ENCODE measurements around the gene GPRC5B.

Gene GPRC5B

DNA sequence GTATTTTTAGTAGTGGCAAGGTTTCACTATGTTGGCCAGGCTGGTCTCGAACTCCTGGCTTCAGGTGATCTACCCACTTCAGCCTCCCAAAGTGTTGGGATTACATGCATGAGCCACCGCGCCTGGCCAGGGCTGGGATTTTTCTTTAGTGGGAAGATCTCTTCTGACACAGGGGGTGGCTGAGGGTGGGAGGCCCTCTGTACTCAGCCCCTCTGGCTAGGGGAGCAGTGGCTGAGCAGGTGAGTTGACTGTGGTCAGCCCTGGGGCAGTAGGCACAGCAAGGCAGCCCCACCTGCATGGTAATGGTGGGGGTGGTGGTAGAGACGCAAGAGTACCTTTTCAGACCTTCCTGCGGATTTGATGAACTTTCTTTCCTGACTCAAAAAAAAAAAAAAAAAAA, 12.3 kb upstream of the GPRC5B start:
- DNase-seq: no peak

DNA sequence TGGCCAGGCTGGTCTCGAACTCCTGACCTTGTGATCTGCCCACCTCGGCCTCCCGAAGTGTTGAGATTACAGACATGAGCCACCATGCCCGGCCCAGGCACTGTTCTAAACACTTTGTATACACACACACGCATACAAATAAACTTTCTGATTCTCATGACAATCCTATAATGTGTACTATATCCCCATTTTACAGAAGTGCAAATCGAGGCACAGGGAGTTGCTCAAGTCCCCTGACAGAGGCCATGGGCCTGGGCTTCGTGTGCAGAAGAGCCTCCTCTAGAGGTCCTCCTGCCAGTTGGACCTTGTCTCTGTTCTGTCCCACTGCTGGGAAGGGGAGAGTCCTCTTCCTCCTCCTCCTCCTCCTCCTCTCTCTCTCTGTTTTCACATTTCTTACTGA, 9.9 kb upstream of the GPRC5B start:
- DNase-seq: no peak

DNA sequence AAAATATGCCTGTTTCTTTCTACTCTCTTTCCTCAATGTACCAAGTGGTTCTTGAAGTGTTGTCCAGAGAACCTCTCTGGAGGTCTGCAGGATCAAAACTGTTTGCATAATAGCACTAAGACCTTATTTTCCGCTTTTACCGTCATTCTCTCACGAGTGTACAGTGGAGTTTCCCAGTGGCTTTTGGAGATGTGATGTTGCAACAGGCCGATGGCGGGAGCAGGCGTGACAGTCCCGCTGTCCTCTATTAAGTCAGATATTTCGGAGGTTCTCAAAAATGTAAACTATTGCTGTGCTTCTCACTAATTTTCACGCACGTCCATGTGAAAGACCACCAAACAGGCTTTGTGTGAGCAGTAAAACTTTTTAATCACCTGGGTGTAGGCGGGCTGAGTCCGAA, 8.3 kb upstream of the GPRC5B start:
- DNase-seq: no peak

DNA sequence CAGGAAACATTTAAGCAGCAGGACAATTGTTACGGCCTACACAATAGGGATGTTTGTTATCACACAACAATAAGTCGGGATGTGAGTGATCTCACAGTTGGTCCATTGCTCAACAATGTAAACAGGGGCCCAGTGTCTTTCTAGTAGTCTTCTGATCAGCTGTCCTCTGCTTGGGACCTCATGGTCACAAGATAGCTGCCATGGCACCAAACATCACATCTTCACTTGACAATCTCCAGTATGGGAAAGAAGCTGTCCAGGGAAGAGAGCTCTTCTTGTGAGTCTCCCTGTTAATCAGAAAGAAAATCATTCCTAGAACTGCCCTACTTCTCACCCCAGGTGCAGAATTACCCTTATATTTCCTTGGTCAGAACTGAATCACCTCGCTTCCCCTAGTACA, 6.3 kb upstream of the GPRC5B start:
- no peak for DNase-seq

DNA sequence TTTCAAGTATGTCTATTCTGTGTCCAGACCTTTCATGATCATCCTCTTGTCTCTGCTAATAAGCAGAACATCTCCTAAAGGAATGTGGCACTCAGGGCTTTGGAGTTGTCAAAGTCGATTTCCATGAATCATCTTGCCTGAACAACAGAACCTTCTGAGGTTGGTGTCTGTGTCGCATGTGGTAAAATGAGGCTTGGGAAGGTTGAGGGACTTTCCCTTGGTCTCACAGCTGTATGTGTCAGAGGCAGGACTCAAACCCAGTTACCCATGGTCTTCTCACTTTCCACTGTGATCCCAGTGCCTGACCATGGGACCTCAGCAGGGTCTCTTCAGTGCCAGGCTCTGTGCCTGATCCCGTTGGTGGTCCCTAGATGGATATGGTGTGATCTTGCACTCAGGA, 4.2 kb upstream of the GPRC5B start:
- no peak for DNase-seq

DNA sequence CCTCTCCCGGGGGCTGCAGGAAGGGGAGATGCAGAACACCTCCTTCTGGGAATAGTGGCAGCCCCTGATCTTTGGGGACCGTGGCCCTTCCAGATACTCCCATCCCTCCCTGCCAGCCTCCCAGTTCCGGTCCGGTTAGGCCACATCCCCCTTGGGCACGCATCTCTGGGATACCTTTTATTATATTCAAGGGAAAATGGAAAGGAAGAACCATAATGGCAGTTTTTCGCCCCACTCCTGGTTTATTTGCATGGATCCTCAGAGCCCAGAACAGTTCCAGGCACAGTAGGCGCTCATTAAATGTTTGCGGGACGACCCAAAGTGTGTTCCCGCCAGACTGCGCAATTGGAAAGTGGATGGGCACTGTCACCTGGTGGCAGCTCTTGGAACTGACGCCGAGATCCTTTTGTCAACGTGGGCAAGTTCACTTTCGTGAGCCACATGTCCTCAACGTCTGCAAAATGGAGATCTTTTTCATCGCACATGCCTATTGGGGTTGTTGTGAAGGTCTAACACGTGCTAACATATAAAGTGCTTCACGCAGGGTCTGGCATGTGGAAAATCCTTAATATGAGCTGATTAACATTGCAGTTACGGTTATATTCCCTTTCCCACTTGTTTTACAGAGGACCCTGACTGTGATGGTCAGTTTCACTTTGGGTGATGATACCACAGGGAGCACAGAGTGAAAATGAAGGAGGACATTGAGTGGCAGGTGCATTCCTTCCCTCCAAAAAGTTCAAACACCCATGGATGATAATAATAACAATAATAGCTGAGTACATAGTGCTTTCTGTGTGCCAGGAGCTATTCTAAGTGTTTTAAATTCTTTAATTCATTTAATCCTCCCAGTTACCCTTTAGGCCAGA, 1.7 kb upstream of the GPRC5B start:
- DNase-seq: peak; percentile 70

DNA sequence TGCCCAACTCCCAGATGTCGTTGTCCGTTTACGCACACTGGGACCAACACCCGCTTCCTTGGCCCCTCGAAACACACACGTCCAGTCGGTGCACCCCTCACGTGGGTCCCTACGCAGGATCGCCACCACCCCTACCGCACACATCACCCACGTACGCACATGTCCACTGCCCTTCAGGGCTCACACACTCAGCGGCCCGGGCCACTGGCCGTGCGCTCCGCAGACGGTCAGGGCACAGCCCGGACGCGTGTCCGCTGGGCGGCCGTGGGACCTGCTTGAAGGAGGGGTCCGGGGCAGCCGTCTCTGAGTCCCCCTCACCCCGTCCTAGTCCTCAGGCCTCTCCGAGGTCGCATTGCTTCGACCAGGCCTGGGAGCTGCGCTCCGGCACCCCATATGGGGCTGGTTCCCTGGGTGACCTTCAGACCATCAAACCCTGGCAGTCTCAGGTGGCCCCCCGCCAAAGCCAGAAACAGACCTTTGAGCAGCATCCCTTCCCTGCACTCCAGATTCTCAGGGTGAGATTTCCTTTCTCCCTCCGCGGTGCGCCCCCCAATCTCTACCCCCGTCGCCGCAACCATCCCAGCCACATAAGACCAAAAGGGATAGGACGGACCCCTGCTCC, 914 bp upstream of the GPRC5B start:
- DNase-seq: peak; percentile 2

DNA sequence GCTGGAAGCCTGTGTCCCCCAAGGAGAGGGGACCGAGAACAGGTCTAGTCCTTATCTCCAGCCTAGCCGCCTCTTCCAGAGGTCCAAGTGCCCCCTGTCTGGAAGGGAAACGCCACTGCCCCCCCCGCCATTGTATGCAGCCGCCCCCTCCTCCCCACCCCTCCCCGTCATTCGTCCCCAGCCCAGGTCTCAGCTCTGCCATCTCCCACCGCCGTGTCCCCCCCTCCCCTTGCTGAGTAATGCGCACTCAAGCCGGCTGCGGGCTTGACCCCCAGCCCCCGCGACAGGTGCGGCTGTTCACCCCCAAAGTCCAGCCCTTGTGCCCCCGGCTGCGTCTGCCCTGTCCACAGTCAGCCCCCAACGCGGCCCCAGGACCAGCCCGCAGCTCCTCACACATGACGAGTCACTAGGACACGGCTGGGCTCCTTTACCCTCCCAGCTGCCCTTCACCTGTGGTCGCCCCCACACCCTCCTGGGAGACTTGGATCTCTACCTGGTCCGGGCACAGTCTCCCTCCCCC, 622 bp downstream of the GPRC5B start:
- DNase-seq: no peak

DNA sequence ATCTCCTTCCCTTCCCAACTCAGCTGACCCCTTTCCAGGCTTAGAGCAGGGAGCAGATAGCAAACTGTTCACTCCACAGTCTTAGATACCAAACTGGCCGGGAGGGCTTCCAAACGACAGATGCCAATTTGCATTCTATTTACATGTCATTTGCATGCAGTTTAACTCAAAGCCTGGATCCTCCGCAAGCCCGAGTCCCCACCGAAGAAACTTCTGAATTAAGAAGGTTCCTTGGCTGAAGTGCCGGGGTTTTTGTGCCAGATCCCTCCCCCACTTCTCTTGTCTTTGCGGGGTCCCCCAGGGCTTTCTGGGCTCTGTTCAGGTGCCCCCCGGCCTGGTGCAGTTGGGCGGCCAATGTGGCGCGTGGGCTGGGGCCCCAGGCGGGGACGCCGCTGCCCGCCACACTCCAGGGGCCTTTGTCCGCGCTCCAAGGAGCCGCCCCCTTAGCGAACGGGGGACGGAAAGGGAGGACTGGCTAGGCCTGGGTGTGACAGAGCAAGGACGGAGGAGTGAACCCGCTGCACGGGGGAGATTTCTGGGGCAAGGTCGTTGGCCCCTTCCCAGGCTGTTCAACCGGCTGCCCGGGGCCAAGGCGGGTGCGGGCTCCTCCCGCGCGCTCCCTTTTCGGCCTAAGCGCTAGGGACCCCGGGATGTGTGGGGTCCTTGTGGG, 1.2 kb downstream of the GPRC5B start:
- no peak for DNase-seq

DNA sequence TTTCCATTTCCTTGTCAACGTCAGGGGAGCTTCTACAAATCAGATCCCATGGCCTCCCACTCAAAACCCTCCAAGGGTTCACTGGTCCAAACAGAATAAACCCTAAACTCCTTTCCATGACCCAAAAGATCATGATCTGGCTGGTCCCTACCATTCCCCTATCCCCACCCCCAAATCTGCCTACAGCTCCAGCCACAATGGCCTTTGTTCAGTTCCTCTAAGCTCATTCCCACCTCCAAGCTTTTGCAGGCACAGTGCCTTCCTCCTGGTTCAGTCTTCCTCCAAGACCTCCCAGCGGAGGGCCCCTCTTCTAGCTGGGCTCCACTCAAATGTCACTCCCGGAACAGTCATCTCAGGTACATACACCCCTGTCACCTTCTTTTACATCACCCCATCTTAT, 2.0 kb downstream of the GPRC5B start:
- DNase-seq: no peak

DNA sequence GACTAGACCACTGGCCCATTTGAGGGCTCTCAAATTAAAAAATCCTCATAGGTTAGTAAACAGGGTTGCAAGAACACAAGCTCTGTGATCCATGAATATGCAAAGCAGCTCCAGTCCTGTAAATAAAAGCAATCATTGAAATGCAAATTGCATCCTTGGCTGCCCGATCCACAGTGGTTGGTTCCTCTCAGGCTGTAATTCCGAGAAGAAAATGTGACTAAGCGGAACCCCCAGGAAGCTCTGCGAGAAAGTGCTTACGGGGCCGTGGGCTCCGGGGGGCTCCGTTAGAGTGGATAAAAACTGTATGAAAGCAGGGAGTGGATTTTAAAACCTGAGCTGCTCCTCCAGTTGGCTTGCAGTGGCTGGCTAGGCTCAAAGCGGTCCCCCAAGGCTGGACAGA, 2.5 kb downstream of the GPRC5B start:
- DNase-seq: no peak

DNA sequence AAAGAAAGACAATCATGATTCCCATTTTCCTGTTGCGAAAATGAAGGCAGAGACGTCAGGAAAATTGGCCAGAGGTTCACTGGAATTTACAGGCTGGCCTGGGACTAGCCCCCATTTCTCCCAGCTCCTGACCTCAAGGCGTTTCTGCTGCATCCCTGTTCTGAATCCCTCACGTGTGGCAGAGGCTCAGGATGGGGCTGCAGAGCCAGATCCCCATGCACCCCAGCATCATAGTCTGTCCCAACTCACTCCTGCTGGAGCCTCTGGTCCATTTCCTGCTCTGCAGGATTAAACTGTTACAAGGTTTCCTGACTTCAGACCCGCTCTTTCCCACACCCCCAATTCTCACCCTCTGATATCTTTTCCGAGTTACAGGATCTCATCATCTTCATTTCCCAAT, 2.9 kb downstream of the GPRC5B start:
- no peak for DNase-seq

DNA sequence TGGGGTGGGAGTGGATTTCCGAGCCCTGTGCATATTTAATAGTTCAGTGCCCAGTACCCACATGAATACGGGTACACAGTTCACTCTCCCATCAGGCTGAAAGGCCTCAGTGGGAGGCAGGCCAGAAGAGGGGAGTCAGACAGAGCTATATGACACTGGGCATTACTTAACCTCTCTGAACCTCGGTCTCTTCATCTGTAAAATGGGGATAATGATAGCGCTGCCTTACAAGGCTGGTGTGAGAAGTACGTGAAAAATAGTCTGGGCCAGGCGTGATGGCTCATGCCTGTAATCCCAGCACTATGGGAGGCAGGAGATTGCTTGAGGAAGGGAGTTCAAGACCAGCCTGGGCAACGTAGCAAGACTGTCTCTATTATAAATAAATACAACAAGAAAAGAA, 3.6 kb downstream of the GPRC5B start:
- DNase-seq: no peak

DNA sequence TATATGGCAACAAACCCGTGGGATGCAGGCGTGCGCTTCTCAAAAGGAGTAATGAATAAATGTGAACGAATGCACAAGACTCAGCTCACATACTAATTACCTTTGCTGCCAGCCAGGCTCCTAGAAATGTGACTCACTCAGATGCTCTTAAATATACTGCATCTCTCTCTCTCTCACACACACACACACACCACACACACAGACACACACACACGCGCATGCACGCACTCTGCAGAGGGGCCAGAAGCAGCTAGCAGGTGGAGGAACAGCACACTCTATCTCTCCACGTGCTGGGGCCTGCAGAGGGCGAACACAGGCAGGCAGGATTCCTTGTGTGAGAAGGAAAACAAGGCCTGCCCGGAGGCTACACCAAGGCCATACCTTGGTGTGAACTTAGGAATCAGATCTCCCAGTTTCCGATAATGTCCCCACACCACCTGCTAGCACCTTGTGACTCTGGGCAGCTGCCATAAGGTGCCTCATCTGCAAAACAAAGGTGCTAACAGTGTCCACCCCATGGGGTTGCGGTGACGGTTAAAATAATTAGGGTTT, 5.3 kb downstream of the GPRC5B start:
- DNase-seq: no peak

DNA sequence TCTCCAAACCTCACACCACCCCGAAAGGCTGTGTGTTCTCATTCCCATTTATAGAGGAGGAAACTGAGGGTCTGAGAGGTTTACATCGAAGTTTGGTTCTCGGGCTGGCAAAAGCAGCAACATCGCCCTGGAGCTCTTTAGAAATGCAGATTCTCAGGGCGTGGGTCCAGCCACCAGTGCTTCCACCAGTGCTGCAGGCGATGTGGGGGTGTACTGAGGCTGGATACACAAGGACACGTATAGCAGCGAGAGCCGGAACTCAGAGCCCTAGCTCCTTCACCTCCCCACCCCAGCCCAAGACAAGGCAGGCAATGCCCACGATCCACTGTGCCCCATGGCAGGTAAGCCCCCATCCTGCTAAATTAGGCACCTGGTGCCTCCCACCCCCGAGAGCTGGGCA, 5.9 kb downstream of the GPRC5B start:
- DNase-seq: no peak

DNA sequence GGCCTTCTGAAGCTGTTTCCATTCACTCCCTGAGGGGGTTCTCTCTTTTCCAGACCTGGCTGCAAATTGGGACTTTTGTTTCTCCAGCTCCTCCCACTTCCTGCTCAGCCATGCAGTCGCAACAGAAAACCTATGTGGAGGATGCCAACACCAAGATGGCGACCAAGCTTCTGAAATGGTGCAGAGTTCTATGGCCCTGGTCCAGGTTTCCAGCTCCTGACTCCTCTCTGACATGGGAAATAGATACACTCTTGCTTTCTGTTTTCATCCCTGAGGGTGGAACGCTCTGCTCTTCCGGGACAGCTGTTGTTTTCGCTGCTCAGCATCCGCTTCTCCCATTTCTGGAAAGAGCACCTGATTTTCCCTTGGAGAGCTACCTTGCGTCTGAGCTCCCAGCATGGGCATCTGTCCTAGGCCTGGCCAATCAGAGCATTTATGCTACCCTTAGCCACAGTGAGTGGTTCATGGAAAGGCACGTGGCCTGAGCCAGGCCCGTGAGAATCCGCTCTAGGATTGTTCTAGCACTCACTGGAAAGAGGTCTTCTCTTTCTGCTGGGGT, 8.1 kb downstream of the GPRC5B start:
- no peak for DNase-seq

DNA sequence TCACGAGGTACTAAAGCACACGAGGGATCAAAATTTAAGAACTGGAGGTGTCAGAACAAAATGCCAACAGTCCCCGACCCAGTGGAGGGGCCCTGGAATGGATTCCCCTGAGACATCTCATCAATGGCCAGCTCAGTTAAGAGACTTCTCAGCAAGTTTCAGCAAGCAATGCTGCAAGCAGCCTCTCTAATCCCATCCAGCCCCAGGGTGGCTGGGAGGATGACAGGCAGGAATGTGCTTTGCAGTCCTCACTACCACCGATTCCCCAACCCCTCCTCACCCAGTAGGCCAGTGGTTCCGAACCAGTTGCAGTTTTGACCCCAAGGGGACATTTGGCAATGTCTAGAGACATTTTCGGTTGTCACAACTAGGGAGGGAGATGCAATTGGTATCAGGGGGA, 8.7 kb downstream of the GPRC5B start:
- no peak for DNase-seq

DNA sequence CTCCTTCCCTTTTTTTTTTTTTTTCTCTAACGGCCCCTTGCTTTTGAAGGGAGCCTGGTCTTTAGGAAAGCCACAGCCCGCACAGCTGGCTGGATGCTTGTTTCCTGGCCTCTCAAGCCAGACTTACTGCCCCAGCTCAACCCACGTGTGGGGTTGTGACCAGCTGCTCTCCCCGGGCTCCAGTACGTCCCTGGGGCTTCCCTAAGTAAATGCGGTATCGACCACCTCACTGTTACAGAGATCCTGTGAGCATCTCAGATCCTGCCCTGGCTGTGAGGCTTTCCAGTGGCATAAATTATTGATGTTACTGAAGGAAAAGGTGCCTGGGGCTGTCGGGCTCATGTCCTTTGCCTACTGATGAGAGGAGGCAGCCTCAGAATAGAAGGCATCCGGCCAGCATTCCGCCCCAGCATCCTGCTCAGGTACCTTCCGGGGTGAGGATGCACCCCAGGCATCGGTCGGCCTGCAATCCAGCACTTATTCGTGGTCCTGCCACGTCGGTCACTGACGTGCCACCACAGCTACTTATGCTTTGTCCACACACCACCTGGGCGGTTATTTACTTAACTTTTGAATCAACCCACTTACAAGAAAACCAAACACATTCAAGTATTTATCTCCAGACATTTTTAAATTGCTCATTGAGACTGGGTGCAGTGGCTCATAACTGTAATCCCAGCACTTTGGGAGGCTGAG, 9.6 kb downstream of the GPRC5B start:
- no peak for DNase-seq

DNA sequence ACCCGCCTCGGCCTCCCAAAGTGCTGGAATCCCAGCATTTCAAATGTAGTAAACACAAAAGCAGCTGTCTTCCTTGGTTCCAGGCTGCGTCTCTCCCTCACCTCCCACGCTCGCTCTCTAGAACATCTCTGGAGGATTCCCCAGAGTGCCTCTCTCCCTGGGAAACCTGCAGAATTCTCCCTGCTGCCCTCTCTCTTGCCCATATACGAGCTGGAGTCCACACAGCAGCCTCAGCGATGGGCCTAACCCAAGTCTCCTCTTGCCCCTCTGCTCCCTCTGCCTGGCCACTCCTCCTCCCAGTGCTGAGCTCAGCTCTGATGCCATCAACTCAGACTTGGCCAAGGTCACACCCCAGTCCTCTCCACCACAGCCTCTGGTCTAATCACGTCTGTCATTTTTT, 10.6 kb downstream of the GPRC5B start:
- no peak for DNase-seq

DNA sequence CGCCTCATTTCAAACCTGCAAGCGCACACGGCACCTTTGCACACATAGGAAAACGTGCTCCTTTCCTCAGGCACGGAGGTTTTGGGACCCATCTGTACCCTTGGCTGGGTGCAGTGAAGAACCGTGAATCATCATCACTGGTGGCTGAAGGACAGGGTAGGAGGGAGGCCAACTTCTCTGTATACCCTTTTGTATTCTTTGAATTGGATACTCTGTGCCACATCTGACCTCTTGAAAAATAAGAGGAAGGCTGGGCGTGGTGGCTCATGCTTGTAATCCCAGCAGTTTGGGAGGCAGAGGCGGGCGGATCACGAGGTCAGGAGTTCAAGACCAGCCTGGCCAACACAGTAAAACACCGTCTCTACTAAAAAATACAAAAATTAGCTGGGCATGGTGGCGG, 11.7 kb downstream of the GPRC5B start:
- no peak for DNase-seq

DNA sequence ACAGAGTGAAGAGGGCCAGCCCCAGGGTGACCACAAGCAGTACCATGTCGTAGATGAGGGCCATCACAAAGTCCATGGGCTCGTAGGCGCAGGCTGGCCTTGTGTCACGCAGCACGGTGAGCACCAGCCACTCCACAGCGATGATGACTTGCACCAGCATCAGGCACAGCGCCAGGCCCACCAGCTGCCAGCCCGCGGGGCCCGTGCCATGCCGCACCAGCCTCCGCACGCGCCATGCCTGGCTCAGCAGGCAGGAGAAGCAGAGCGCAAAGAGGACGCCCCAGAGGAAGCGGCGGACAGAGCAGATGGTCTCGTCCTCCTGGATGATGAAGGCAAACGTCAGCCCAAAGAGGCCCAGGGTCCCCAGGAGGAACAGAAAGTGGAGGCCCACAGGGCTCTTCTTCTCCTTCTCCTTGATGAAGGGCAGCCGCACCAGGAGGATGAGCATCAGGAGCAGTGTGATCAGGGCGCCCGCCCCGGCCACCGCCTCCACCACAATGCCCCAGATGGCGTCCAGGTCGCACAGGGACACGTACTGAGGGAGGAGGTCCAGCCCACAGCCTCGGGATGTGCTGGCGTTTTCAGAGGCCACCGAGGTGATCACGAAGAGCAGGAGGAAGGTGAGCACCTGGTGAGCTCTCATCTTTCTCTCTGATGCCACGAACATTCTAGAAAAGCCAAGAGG, 12.3 kb downstream of the GPRC5B start:
- no peak for DNase-seq

DNA sequence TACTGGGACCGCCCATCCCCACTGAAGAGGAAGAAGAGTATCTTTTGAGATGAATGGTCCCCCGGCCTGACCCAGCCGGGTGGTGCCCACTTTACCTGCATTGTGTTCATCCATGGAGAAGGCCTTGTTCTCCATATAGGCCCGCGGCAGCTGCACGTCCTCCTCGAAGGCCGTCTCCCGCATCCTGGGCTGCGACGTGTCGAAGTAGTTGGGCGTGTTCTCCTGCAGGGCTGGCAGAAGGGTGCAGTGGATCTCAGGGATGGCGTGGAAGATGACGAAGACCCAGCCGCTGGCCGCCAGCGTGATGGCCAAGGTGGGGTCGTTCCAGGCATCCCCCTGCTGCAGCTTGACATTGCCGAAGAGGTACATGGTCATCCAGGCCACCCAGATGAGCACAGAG, 12.9 kb downstream of the GPRC5B start:
- no peak for DNase-seq
